Measurements from ENCODE around the gene TAF6. TPM values are rescaled to one million over a fixed set of nuclear protein-coding genes. Genes with fewer than 3 reads are reported as not detected.

TAF6 gene
- total RNA-seq, 3 donors from 2014 or later, result 31.6 to 62.5 (median 34.2) TPM

GRCh38 chr7:100072462-100072861 is 46.7 kb downstream of the TAF6 start:
- Histone ChIP-seq H3K36me3 (ENCODE audit: low read depth) (peaks cover 34% of the 10 kb centered on the region), H3K9me3 (peaks cover 28% of the 10 kb centered on the region), H3K4me3 (no peak overlapping the region), H3K4me1 (ENCODE audit: low read depth) (peaks cover 9% of the 10 kb centered on the region)
- intact Hi-C loops (cut with DNase I, micrococcal nuclease), result no loop called here
- no peak for ATAC-seq
- no peak for DNase-seq
- TF ChIP-seq CTCF (IDR thresholded peaks at IDR 0.05), result no peak

DNA sequence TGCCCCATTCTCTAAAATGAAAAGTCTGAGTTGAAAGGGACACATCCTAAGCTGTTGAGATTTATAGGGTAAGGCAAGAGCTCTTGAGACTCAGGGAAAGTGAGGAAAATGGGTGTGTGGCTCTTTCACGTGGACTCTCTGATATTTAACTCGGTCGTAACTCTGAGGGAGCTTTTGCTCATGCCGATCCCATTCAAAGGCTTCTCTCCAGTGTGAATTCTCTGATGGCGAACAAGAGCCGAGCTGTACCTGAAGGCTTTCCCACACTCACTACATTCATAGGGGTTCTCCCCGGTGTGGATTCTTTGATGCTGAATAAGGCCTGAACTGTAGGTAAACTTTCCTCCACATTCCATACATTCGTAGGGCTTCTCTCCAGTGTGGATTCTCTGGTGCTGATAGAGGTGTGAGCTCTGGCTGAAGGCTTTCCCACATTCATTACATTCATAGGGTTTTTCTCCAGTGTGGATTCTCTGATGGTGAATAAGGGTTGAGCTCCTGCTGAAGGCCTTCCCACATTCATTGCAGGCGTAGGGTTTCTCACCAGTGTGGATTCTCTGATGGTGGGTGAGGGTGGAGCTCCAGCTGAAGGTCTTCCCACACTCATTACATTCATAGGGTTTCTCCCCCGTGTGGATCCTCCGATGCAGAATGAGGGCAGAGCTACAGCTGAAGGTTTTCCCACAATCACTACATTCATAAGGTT is 48.0 kb downstream of the TAF6 start:
- intact Hi-C loops (cut with DNase I, micrococcal nuclease), result no loop called here
- Histone ChIP-seq H3K4me1 (ENCODE audit: low read depth) (no peaks in the 10 kb centered on the region), H3K36me3 (ENCODE audit: low read depth) (peaks cover 34% of the 10 kb centered on the region), H3K4me3 (no peak overlapping the region), H3K9me3 (peaks cover 28% of the 10 kb centered on the region)
- DNase-seq (no peak), ATAC-seq (no peak)
- TF ChIP-seq CTCF (IDR thresholded peaks at IDR 0.05), result no peak

- TF ChIP-seq CTCF (IDR thresholded peaks at IDR 0.05), result no peak
- intact Hi-C loops (cut with DNase I, micrococcal nuclease), result no loop called here
- Histone ChIP-seq H3K4me3 (no peak overlapping the region), H3K36me3 (ENCODE audit: low read depth) (peaks cover 34% of the 10 kb centered on the region), H3K9me3 (peaks cover 28% of the 10 kb centered on the region), H3K4me1 (ENCODE audit: low read depth) (no peaks in the 10 kb centered on the region)
- ATAC-seq (no peak), DNase-seq (no peak)
These were observed 49.2 kb downstream of the TAF6 start for GRCh38 chr7:100069991-100070390.

DNA sequence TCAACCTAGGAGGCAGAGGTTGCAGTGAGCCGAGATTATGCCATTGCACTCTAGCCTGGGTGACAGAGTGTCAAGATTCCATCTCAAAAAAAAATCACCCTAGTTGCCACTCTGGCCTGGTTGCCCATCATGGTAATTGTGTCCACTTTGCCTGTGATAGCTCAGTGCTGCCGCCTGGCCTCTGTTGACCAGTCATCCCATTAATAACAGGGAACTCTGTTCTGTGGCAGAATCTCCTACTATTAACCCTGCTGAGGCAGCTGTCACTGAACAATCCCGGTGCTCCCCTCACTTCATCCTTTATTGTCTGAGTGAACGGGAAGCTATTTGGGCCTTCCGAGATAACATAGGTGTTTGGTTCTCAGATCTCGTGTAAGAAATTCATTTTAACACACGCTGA is 52.2 kb downstream of the TAF6 start:
- no peak for DNase-seq
- Histone ChIP-seq H3K36me3 (ENCODE audit: low read depth) (peaks cover 14% of the 10 kb centered on the region), H3K9me3 (peaks cover 18% of the 10 kb centered on the region), H3K4me1 (ENCODE audit: low read depth) (no peaks in the 10 kb centered on the region), H3K4me3 (no peak overlapping the region)
- TF ChIP-seq CTCF (IDR thresholded peaks at IDR 0.05), result no peak
- no peak for ATAC-seq
- intact Hi-C loops (cut with DNase I, micrococcal nuclease), result no loop called here

DNA sequence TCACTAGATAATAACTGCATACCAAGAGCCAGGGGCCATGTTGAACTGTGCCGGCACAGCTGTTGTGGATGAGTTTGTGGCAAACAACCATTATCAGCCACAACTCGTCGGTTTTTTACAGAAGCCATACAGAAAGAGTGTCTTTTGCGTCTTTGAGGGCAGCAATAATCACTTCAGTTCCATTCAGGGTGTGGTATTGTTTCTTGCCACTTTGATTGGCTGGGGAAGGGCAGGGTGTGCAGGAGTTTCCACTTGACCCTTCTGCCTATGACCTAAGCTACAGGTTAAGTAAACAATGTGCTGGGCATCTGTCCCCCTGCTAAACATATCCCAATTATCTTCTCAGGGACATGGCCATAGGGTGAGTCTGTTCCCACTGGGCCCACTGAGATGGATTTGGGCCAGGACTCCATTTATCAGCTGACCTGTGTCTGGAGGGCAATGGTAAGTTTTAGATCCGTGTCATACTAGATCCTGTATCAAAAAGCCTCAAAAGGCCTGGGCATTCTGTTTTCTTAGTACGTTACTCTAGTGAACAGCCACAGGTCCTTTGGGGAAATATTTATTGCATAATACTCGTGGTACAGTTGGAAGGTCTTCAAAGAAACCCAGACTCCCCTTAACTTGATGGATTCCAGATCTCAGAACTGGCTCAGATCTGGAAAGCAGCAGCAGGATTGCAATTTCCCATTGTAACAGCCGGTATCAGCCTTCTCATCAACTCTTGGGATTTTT is 53.5 kb downstream of the TAF6 start:
- peak; percentile 45 for ATAC-seq
- intact Hi-C loops (cut with DNase I, micrococcal nuclease), result no loop called here
- no peak for TF ChIP-seq CTCF (IDR thresholded peaks at IDR 0.05)
- no peak overlapping the region for H3K4me3 ChIP-seq
- peaks cover under 1% of the 10 kb centered on the region for H3K36me3 ChIP-seq (ENCODE audit: low read depth)
- DNase-seq, result no peak
- peaks cover 5% of the 10 kb centered on the region for H3K9me3 ChIP-seq
- no peaks in the 10 kb centered on the region for H3K4me1 ChIP-seq (ENCODE audit: low read depth)

All from mucosa of descending colon (tissue), 3 donors.